IMR-90 (cell line): Measurements from ENCODE around the gene SYNE2. TPM values are rescaled to one million over a fixed set of nuclear protein-coding genes. Genes with fewer than 3 reads are reported as not detected.

ENCODE experiments used
- ATAC-seq: fragments of 200-7000 bp; cut with Tn5 transposase; 2 replicates; pipeline ENCODE4 v1.9.1; 2020; ENCODE audit warnings: low read depth, mild to moderate bottlenecking, moderate library complexity
- BruUV-seq: library from RNA; stranded (reverse); fragments of 400-500 nt; replicated peaks from 2 replicates; lab custom pipeline; 2021; lab: Mats Ljungman, UMichigan
- CTCF ChIA-PET: fragments of 300-600 bp; formaldehyde crosslinking; extraction: SDS; loops from one replicate; lab custom pipeline; 2021; ENCODE audit warnings: antibody characterized with exemption; lab: Yijun Ruan, JAX
- POLR2A ChIA-PET: fragments of 300-600 bp; sonication (Branson Sonifier 250); formaldehyde crosslinking; loops from one replicate; lab custom pipeline; 2022; ENCODE audit warnings: antibody characterized with exemption; ENCODE audit not compliant: unreplicated experiment; lab: Charles Lee
- DNase-seq: peaks from one replicate; pipeline ENCODE4 v3.0.0; 2013
- H2AFZ ChIP-seq: replicated peaks from 2 replicates; pipeline ENCODE3; 2013; ENCODE audit warnings: low read length, mild to moderate bottlenecking; ENCODE audit not compliant: poor library complexity
- H2AK5ac ChIP-seq: 2 replicates; pipeline ENCODE4 v1.6.1; 2013; ENCODE audit warnings: low read depth, low read length, inconsistent platforms
- H2AK9ac ChIP-seq: replicated peaks from 2 replicates; pipeline ENCODE3; 2013; ENCODE audit warnings: mild to moderate bottlenecking, low read depth, low read length, moderate library complexity; ENCODE audit not compliant: poor library complexity
- H2BK120ac ChIP-seq: 2 replicates; pipeline ENCODE4 v1.6.1; 2013; ENCODE audit warnings: low read depth, low read length, inconsistent platforms
- H2BK15ac ChIP-seq: 3 replicates; pipeline ENCODE4 v1.6.1; 2013; ENCODE audit warnings: low read depth, low read length, inconsistent platforms
- H2BK20ac ChIP-seq: 2 replicates; pipeline ENCODE4 v1.6.1; 2013; ENCODE audit warnings: low read depth, mild to moderate bottlenecking, inconsistent platforms, low read length, moderate library complexity
- H2BK5ac ChIP-seq: 2 replicates; pipeline ENCODE4 v1.6.1; 2013; ENCODE audit warnings: mild to moderate bottlenecking, low read depth, low read length, inconsistent platforms; ENCODE audit not compliant: poor library complexity, severe bottlenecking
- H3K14ac ChIP-seq: replicated peaks from 2 replicates; pipeline ENCODE4 v1.6.1; 2013; ENCODE audit warnings: low read depth, low read length, inconsistent platforms
- H3K18ac ChIP-seq: 2 replicates; pipeline ENCODE4 v1.6.1; 2013; ENCODE audit warnings: low read depth, low read length, control low read depth
- H3K23ac ChIP-seq: 2 replicates; pipeline ENCODE4 v1.6.1; 2013; ENCODE audit warnings: low read depth, low read length, inconsistent platforms
- H3K27ac ChIP-seq: 2 replicates; pipeline ENCODE4 v1.5.1; 2013; ENCODE audit warnings: mild to moderate bottlenecking, control low read depth, low read length; ENCODE audit not compliant: insufficient read depth
- H3K27me3 ChIP-seq: 2 replicates; pipeline ENCODE4 v1.6.1; 2013; ENCODE audit warnings: low read length; ENCODE audit not compliant: control insufficient read depth, insufficient read depth
- H3K36me3 ChIP-seq: 2 replicates; pipeline ENCODE4 v1.6.1; 2013; ENCODE audit warnings: low read length, mixed read lengths; ENCODE audit not compliant: control insufficient read depth, insufficient read depth
- H3K4ac ChIP-seq: 2 replicates; pipeline ENCODE4 v1.6.1; 2013; ENCODE audit warnings: low read depth, low read length, inconsistent platforms
- H3K4me1 ChIP-seq: 2 replicates; pipeline ENCODE4 v1.6.1; 2013; ENCODE audit warnings: low read length, mixed read lengths; ENCODE audit not compliant: control insufficient read depth, insufficient read depth
- H3K4me2 ChIP-seq: 2 replicates; pipeline ENCODE4 v1.6.1; 2013; ENCODE audit warnings: low read depth, mild to moderate bottlenecking, control low read depth, low read length, moderate library complexity
- H3K4me3 ChIP-seq: 2 replicates; pipeline ENCODE4 v1.5.1; 2013; ENCODE audit warnings: low read depth, mild to moderate bottlenecking, control low read depth, low read length, moderate library complexity; ENCODE audit not compliant: insufficient read depth
- H3K56ac ChIP-seq: 2 replicates; pipeline ENCODE4 v1.6.1; 2013; ENCODE audit warnings: low read length, inconsistent platforms; ENCODE audit not compliant: insufficient read depth; ENCODE audit errors: extremely low read depth
- H3K79me1 ChIP-seq, 2 experiments: 2 replicates each; pipeline ENCODE4 v1.6.1; 2013; ENCODE audit warnings: low read length in 2 of 2, inconsistent platforms in 1 of 2, low read depth in 1 of 2
- H3K9ac ChIP-seq: 2 replicates; pipeline ENCODE4 v1.6.1; 2013; ENCODE audit warnings: low read depth, low read length, control low read depth
- H3K9me1 ChIP-seq: 2 replicates; pipeline ENCODE4 v1.6.1; 2013; ENCODE audit warnings: low read length, inconsistent platforms; ENCODE audit not compliant: insufficient read depth
- H3K9me3 ChIP-seq: 2 replicates; pipeline ENCODE4 v1.6.1; 2013; ENCODE audit warnings: low read length; ENCODE audit not compliant: control insufficient read depth, insufficient read depth
- H4K20me1 ChIP-seq: 2 replicates; pipeline ENCODE4 v1.6.1; 2013; ENCODE audit warnings: low read length, inconsistent platforms; ENCODE audit not compliant: insufficient read depth
- H4K5ac ChIP-seq: 2 replicates; pipeline ENCODE4 v1.6.1; 2013; ENCODE audit warnings: mild to moderate bottlenecking, low read depth, low read length, control low read depth
- H4K8ac ChIP-seq, 2 experiments: 2 replicates each; pipeline ENCODE4 v1.6.1; 2013; ENCODE audit warnings: low read depth in 2 of 2, low read length in 2 of 2, control low read depth in 1 of 2, inconsistent platforms in 1 of 2
- H4K91ac ChIP-seq: 2 replicates; pipeline ENCODE4 v1.6.1; 2013; ENCODE audit warnings: low read depth, low read length, inconsistent platforms; ENCODE audit not compliant: insufficient read depth
- MAFK ChIP-seq: IDR thresholded peaks from 2 replicates; pipeline ENCODE4 v1.6.1; 2012; ENCODE audit warnings: low read depth, low read length, improper control_type of control experiment
- SMC3 ChIP-seq: fragments of 150-350 bp; IDR thresholded peaks from 2 replicates; pipeline ENCODE4 v1.6.1; 2016; ENCODE audit warnings: low read depth, mild to moderate bottlenecking, antibody characterized with exemption, low read length, moderate library complexity
- WGBS, 2 experiments: methylation state at CpG; one replicate each; pipeline versions ENCODE4 v1.1.5 to v1.1.7; 2013; ENCODE audit warnings: missing lambda C conversion rate in 2 of 2; ENCODE audit not compliant: insufficient read length in 1 of 2; ENCODE audit errors: extremely low coverage in 2 of 2; 5-methylcytosine and 5-hydroxymethylcytosine counted together
- dilution Hi-C: fragments of 300-500 bp; cut with HindIII; formaldehyde crosslinking; loops from one replicate; pipeline ENCODE4 v1.14.3; 2018; ENCODE audit warnings: low sequenced_read_pairs; ENCODE audit not compliant: unreplicated experiment
- in situ Hi-C: fragments of 300-500 bp; cut with MboI; formaldehyde crosslinking; loops from 3 replicates; pipeline ENCODE4 v1.14.3; 2019; ENCODE audit warnings: low sequenced_read_pairs, inconsistent platforms, mixed read lengths
- intact Hi-C: fragments of 100-400 bp; cut with micrococcal nuclease; formaldehyde crosslinking; loops from 2 replicates; pipeline ENCODE4 v1.10.0; 2022
- polyA plus RNA-seq, 3 experiments: library from polyadenylated mRNA; depleted of rRNA; stranded (reverse); fragments of >200 nt; gene quantifications; 2 replicates each; pipeline ENCODE4 v1.2.3, GENCODE V29; 2012; ENCODE audit warnings: low replicate concordance in 1 of 3
- total RNA-seq: library from RNA; depleted of rRNA; stranded (reverse); fragments of >200 nt; gene quantifications from 2 replicates; pipeline ENCODE4 v1.2.3, GENCODE V29; 2012

Gene SYNE2
- total and polyA plus RNA-seq, 2 of the 4 experiments (the other 2 are of a cell fraction) = 5.2 to 28.9 TPM

GRCh38 chr14:63993992-63994391 is 141.2 kb downstream of the SYNE2 start:
- H4K5ac ChIP-seq = no peak overlapping the region
- DNase-seq (no peak), ATAC-seq (no peak)
- H3K18ac ChIP-seq = no peak overlapping the region
- no peak overlapping the region for H3K4me2 ChIP-seq
- ChIA-PET CTCF (interaction anchor here (0.5 to 1.1 kb wide), 3 partner anchors 8 to 125 kb away, joined by 3 to 7 read pairs (median 4); no protein-coding TSS in a partner anchor), POLR2A (no interaction called here)
- no peak overlapping the region for H4K91ac ChIP-seq
- H2AK9ac ChIP-seq = no peak overlapping the region
- H3K4ac ChIP-seq = no peak overlapping the region
- no peaks in the 10 kb centered on the region for H3K9me3 ChIP-seq
- H2AFZ ChIP-seq = no peak overlapping the region
- no peak overlapping the region for H3K14ac ChIP-seq
- H4K20me1 ChIP-seq = no peaks in the 10 kb centered on the region
- H2BK5ac ChIP-seq = no peak overlapping the region
- dilution Hi-C loops (no loop called here), intact Hi-C loops (loop anchor here (10.0 kb wide), 2 partner anchors 139 to 189 kb away; partner anchors contain the start of gene SYNE2), in situ Hi-C loops (no loop called here)
- no peaks in the 10 kb centered on the region for H3K27me3 ChIP-seq
- no peak overlapping the region for H2BK15ac ChIP-seq
- H4K8ac ChIP-seq = no peak overlapping the region
- H2BK120ac ChIP-seq = no peak overlapping the region
- no peak overlapping the region for H3K56ac ChIP-seq
- no peak overlapping the region for H3K27ac ChIP-seq
- H3K36me3 ChIP-seq = no peaks in the 10 kb centered on the region
- no peak overlapping the region for H3K23ac ChIP-seq
- no peak overlapping the region for H3K9ac ChIP-seq
- TF ChIP-seq MAFK (no peak), SMC3 (0 out of 2 replicates have a peak, but pooled peaks have one; percentile 20)
- no TSS peak for BruUV-seq
- WGBS, 2 experiments = 94% methylated on average over 2 of the region's 3 CpGs; no CpG with 5 or more reads in 1 of the 2 experiments
- H2AK5ac ChIP-seq = no peak overlapping the region
- H3K4me1 ChIP-seq = no peaks in the 10 kb centered on the region
- no peak overlapping the region for H2BK20ac ChIP-seq
- no peaks in the 10 kb centered on the region for H3K9me1 ChIP-seq
- no peak overlapping the region for H3K4me3 ChIP-seq
- H3K79me1 ChIP-seq = no peaks in the 10 kb centered on the region
